Measurements from ENCODE around the gene PLCB1.

The PLCB1 gene

DNA sequence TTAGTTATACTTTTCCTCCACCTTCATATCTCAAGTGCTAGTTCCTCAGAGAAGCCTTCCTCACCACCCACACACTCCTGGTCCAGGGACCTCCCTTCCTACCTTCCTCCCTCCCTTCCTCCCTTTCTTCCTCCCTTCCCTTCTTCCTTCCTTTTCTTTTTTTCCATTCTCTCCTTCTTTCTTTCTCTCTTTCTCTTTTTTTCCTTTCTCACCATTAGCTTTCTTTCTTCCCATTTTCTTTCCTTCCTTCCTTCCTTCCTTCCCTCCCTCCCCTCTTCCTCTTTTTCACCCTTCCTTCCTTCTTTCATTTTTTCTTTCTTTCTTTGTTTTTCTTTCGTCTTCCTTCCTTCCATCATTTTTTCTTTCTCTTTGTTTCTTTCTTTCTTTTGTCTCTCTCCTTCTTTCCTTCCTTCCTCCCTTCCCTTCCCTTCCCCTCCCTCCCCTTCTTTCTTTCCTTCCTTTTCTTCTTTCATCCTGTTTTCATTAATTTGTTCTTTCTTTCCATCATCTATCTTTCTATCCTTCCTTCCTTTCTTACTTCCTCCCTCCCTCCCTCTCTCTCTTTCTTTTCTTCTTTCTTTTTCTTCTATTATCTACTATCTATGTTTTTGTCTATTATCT lies 416.0 kb downstream of the PLCB1 start:
- no peak overlapping the region for H3K4me3 ChIP-seq (ENCODE audit: low read depth, low read length)
- TF ChIP-seq, protein P1, sequence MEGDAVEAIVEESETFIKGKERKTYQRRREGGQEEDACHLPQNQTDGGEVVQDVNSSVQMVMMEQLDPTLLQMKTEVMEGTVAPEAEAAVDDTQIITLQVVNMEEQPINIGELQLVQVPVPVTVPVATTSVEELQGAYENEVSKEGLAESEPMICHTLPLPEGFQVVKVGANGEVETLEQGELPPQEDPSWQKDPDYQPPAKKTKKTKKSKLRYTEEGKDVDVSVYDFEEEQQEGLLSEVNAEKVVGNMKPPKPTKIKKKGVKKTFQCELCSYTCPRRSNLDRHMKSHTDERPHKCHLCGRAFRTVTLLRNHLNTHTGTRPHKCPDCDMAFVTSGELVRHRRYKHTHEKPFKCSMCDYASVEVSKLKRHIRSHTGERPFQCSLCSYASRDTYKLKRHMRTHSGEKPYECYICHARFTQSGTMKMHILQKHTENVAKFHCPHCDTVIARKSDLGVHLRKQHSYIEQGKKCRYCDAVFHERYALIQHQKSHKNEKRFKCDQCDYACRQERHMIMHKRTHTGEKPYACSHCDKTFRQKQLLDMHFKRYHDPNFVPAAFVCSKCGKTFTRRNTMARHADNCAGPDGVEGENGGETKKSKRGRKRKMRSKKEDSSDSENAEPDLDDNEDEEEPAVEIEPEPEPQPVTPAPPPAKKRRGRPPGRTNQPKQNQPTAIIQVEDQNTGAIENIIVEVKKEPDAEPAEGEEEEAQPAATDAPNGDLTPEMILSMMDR (IDR thresholded peaks at IDR 0.05; ENCODE audit: low read depth, low read length): no peak

DNA sequence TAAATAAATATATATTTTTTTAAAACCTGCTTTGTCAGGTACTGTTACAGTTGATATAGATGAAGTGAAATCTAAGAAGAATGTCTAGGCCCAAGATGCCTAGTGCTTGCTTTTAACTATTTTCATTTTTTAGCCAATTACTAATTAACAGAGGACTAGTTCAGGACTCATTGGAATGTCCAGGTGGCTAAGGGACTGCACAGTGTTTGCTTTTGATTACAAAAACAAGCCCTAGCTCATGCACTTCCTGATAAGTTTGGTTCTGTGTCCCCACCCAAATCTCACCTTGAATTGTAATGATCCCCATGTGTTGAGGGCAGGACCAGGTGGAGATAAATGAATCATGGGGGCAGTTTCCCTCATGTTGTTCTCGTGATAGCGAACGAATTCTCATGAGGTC lies 417.1 kb downstream of the PLCB1 start:
- TF ChIP-seq, protein P1 (IDR thresholded peaks at IDR 0.05; ENCODE audit: low read depth, low read length): no peak
- no peak overlapping the region for H3K4me3 ChIP-seq (ENCODE audit: low read depth, low read length)

DNA sequence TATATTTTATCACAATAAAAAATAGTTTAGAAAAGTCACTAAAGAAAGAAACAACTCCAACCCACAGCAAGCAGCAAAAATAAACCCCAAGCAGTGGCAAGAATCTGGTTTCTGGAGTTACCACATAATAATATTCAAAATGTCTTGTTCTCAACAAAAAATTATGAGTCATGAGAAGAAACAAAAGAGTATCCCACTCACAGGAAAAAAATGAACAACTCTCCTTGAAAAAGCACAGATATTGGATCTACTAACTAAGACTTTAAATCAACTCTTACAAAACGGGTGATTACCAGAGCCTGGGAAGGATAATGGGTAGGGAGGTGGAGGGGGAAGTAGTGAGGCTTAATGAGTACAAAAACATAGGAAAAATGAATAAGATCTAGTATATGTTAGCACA lies 425.6 kb downstream of the PLCB1 start:
- TF ChIP-seq, protein P1 (IDR thresholded peaks at IDR 0.05; ENCODE audit: low read depth, low read length): no peak

DNA sequence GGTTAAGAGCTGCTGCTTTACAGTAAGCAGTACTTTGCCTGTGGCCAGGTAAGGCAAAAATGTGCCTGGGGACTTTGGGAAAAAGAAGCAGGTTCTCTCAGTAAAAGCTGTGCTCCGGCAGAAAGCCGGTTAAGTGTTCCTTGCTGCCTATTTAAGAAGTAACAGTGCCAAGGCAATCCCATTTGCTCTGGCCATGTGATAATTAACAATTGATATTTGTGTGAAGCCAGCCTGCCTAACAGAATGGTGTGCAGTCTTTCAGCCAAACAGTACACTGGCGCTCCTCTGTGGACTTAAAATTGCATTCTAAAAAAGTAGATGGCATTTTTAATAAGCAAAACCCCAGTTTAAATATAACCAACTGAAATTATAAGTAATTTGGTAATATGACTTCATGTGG lies 430.3 kb downstream of the PLCB1 start:
- TF ChIP-seq, protein P1 (IDR thresholded peaks at IDR 0.05; ENCODE audit: low read depth, low read length): no peak
- no peak overlapping the region for H3K4me3 ChIP-seq (ENCODE audit: low read depth, low read length)

More for the DNA sequence above, 425.6 kb downstream of the PLCB1 start:
- H3K4me3 ChIP-seq (ENCODE audit: low read depth, low read length): no peak overlapping the region

DNA sequence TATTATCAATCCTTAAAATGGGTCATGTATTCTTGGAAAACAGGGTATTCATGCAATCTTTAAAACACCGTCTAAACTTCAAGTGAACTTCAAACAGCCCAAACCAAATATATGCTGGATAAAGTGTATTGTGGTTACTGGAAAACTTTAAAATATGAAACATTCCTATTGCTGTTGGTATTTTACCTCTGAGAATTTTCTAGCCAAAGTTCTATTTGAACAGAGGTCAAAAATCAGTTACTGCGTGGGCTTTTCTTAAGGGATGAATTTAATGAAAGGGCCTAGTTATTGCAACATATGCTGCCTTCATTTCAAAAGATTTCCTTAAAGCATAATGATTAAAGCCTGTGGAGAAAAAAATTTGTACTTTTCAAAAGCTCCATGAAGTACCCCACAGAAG lies 436.0 kb downstream of the PLCB1 start:
- H3K4me3 ChIP-seq (ENCODE audit: low read depth, low read length): no peak overlapping the region
- TF ChIP-seq, protein P1 (IDR thresholded peaks at IDR 0.05; ENCODE audit: low read depth, low read length): no peak

DNA sequence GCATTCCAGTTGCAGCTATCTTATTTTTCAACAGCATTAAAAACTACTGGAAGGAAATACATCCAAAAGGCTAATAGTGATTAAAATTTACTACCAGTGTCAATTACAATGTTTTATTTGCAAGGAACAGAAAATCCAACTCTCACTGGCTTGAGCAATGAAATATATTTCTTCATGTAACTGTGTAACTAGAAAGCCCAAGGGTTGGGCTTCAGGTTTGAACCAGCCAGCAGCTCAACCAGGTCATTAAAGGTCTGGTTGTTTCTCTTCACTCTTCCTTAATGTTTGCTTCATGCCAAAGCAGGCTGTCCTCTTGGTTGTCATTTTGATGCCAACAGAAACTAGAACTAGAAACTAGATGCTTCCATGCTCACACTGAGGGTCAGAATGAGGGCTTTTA lies 437.7 kb downstream of the PLCB1 start:
- H3K4me3 ChIP-seq (ENCODE audit: low read depth, low read length): no peak overlapping the region
- TF ChIP-seq, protein P1 (IDR thresholded peaks at IDR 0.05; ENCODE audit: low read depth, low read length): no peak

DNA sequence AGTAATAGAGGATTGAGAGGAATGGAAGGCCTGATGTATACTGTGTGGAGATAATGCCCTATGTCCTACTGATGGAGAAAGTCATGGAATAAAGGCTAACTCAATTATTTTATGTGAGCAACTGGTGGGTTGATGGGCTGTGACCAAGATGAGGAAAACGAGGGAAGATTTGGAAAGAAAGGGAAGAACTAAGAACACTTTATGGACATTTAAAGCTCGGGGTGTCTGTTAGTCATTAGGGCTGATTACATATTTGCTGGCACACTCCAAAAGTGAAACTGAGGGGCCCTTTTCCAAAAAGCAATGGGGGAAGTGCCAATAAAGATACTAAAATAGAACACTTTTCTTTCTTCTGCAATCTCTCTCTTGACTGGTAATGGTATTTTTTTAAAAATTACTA lies 439.5 kb downstream of the PLCB1 start:
- TF ChIP-seq, protein P1 (IDR thresholded peaks at IDR 0.05; ENCODE audit: low read depth, low read length): no peak
- H3K4me3 ChIP-seq (ENCODE audit: low read depth, low read length): no peak overlapping the region
